OCI-LY1 (cell line): ENCODE results near the gene EMB.
A peak's percentile ranks its signal among the peaks of the same experiment; 100 is the strongest.
"Not testable (repeated sequence)": the region's sequence is repeated elsewhere in the genome, so short reads cannot be mapped to it uniquely, and the experiment has no call there.

Source experiments
- H2AFZ ChIP-seq: fragments of 200-600 bp; sonication (generic), shearing (Covaris generic); 2 replicates; pipeline ENCODE4 v1.6.0; 2014; ENCODE audit warnings: antibody characterized with exemption, mild to moderate bottlenecking, low read length
- H3F3A ChIP-seq: fragments of 200-600 bp; sonication (generic), shearing (Covaris generic); 2 replicates; pipeline ENCODE4 v1.6.0; 2014; ENCODE audit warnings: mild to moderate bottlenecking, antibody characterized with exemption, low read length, moderate library complexity; ENCODE audit not compliant: insufficient read depth
- H3K27ac ChIP-seq: fragments of 200-600 bp; sonication (generic); 2 replicates; pipeline ENCODE4 v1.5.1; 2014; ENCODE audit warnings: low read length, mixed run types, mild to moderate bottlenecking, low read depth; ENCODE audit not compliant: poor library complexity, severe bottlenecking
- H3K27me3 ChIP-seq: fragments of 200-600 bp; sonication (generic); 2 replicates; pipeline ENCODE4 v1.6.0; 2014; ENCODE audit warnings: antibody characterized with exemption, mild to moderate bottlenecking, low read length, moderate library complexity; ENCODE audit not compliant: insufficient read depth
- H3K36me3 ChIP-seq: fragments of 200-600 bp; sonication (generic); 2 replicates; pipeline ENCODE4 v1.6.1; 2014; ENCODE audit warnings: mild to moderate bottlenecking, antibody characterized with exemption, low read length, moderate library complexity, mixed read lengths; ENCODE audit not compliant: insufficient read depth
- H3K4me1 ChIP-seq: fragments of 200-600 bp; sonication (generic); 2 replicates; pipeline ENCODE4 v1.5.1; 2014; ENCODE audit warnings: mild to moderate bottlenecking, low read length, moderate library complexity; ENCODE audit not compliant: insufficient read depth, severe bottlenecking
- H3K4me2 ChIP-seq: fragments of 200-600 bp; sonication (generic), shearing (Covaris generic); 2 replicates; pipeline ENCODE4 v1.6.1; 2014; ENCODE audit warnings: low read length
- H3K4me3 ChIP-seq: fragments of 200-600 bp; sonication (generic); 2 replicates; pipeline ENCODE4 v1.5.1; 2014; ENCODE audit warnings: low read length, low read depth, mild to moderate bottlenecking, mixed read lengths; ENCODE audit not compliant: poor library complexity, severe bottlenecking
- H3K79me2 ChIP-seq: fragments of 200-600 bp; shearing (Covaris generic); 2 replicates; pipeline ENCODE4 v1.6.1; 2016; ENCODE audit warnings: mixed run types, low read length, mixed read lengths; ENCODE audit not compliant: insufficient read depth
- H3K9ac ChIP-seq: fragments of 200-600 bp; sonication (generic), shearing (Covaris generic); 2 replicates; pipeline ENCODE4 v1.6.1; 2014; ENCODE audit warnings: mild to moderate bottlenecking, low read length, mixed read lengths
- H3K9me2 ChIP-seq: fragments of 200-600 bp; sonication (generic), shearing (Covaris generic); 2 replicates; pipeline ENCODE4 v1.6.1; 2014; ENCODE audit warnings: low read depth, mild to moderate bottlenecking, low read length, mixed read lengths
- H3K9me3 ChIP-seq: fragments of 200-600 bp; shearing (Covaris generic); 2 replicates; pipeline ENCODE4 v1.6.1; 2014; ENCODE audit warnings: low read length, mixed read lengths
- H4K20me1 ChIP-seq: fragments of 200-600 bp; sonication (generic), shearing (Covaris generic); 2 replicates; pipeline ENCODE4 v1.6.0; 2016; ENCODE audit warnings: mild to moderate bottlenecking, low read length; ENCODE audit not compliant: insufficient read depth
- CTCF ChIP-seq: fragments of 200-600 bp; sonication (generic), shearing (Covaris generic); IDR thresholded peaks from 2 replicates; pipeline ENCODE4 v1.5.1; 2017; ENCODE audit warnings: mild to moderate bottlenecking, antibody characterized with exemption, low read length, moderate library complexity, mixed read lengths
- EZH2 ChIP-seq: fragments of 200-600 bp; sonication (generic), shearing (Covaris generic); IDR thresholded peaks from 2 replicates; pipeline ENCODE4 v1.8.0; 2017; ENCODE audit warnings: borderline replicate concordance, mixed run types, mild to moderate bottlenecking, antibody characterized with exemption, low read length, moderate library complexity, mixed read lengths

Gene EMB

GRCh38 chr5:50447941-50448340 is 6.9 kb upstream of the EMB start:
- Histone ChIP-seq H3K4me3 (no peak overlapping the region), H3K4me1 (peaks cover 35% of the 10 kb centered on the region), H3K36me3 (no peaks in the 10 kb centered on the region), H3K79me2 (no peaks in the 10 kb centered on the region), H3K9me3 (0 out of 2 replicates have a peak, but pooled peaks cover 2% of the 10 kb centered on the region), H4K20me1 (no peaks in the 10 kb centered on the region), H3K27ac (no peak overlapping the region), H3K4me2 (no peak overlapping the region), H3F3A (no peaks in the 10 kb centered on the region), H3K9ac (no peak overlapping the region), H3K27me3 (no peaks in the 10 kb centered on the region), H2AFZ (no peak overlapping the region), H3K9me2 (no peaks in the 10 kb centered on the region)
- TF ChIP-seq CTCF: no peak
- no peak for TF ChIP-seq EZH2

- no peaks in the 10 kb centered on the region for H3K79me2 ChIP-seq
- H2AFZ ChIP-seq: no peak overlapping the region
- H3K4me3 ChIP-seq: no peak overlapping the region
- H4K20me1 ChIP-seq: no peaks in the 10 kb centered on the region
- H3K36me3 ChIP-seq: no peaks in the 10 kb centered on the region
- no peak overlapping the region for H3K4me2 ChIP-seq
- no peaks in the 10 kb centered on the region for H3F3A ChIP-seq
- no peak overlapping the region for H3K27ac ChIP-seq
- H3K9me2 ChIP-seq: no peaks in the 10 kb centered on the region
- no peaks in the 10 kb centered on the region for H3K27me3 ChIP-seq
- H3K9ac ChIP-seq: no peak overlapping the region
- H3K9me3 ChIP-seq: no peaks in the 10 kb centered on the region
- peaks cover 42% of the 10 kb centered on the region for H3K4me1 ChIP-seq
- TF ChIP-seq CTCF: no peak
- no peak for TF ChIP-seq EZH2
These were observed 6.1 kb upstream of the EMB start for GRCh38 chr5:50447228-50447627.

GRCh38 chr5:50445296-50445949 is 4.3 kb upstream of the EMB start:
- peaks cover 51% of the 10 kb centered on the region for H3K4me1 ChIP-seq
- H3K36me3 ChIP-seq: 0 out of 2 replicates have a peak, but pooled peaks cover 3% of the 10 kb centered on the region
- TF ChIP-seq CTCF (no peak), EZH2 (no peak)
- H3K27ac ChIP-seq: peak overlapping the region; percentile 90
- H2AFZ ChIP-seq: no peak overlapping the region
- H4K20me1 ChIP-seq: no peaks in the 10 kb centered on the region
- no peaks in the 10 kb centered on the region for H3F3A ChIP-seq
- peak overlapping the region; percentile 38; the same call in 1 of the 2 replicates for H3K9ac ChIP-seq
- peak overlapping the region; percentile 37 for H3K4me3 ChIP-seq
- H3K9me3 ChIP-seq: no peaks in the 10 kb centered on the region
- peak overlapping the region; percentile 70 for H3K4me2 ChIP-seq
- H3K27me3 ChIP-seq: no peaks in the 10 kb centered on the region
- no peaks in the 10 kb centered on the region for H3K9me2 ChIP-seq
- H3K79me2 ChIP-seq: peaks cover 4% of the 10 kb centered on the region; the same call in 1 of the 2 replicates

- Histone ChIP-seq H3K4me2 (peak overlapping the region; percentile 72), H2AFZ (peak overlapping the region; percentile 67; the same call in 1 of the 2 replicates), H3K79me2 (peaks cover 28% of the 10 kb centered on the region), H3K27ac (peak overlapping the region; percentile 94), H3K4me3 (peak overlapping the region; percentile 92), H3K9ac (peak overlapping the region; percentile 96), H3K4me1 (peaks cover 71% of the 10 kb centered on the region)
- not testable (repeated sequence) for H3K9me3 ChIP-seq, H3K36me3 ChIP-seq, H3K27me3 ChIP-seq, H3K9me2 ChIP-seq, H3F3A ChIP-seq, H4K20me1 ChIP-seq
These were observed 1.8 kb upstream of the EMB start for GRCh38 chr5:50442559-50443539.
